Kidney (tissue), 14 donors: ENCODE measurements around the gene AKR7A2. TPM values are rescaled to one million over a fixed set of nuclear protein-coding genes. Genes with fewer than 3 reads are reported as not detected.
A peak's percentile ranks its signal among the peaks of the same experiment; 100 is the strongest.
"Not testable (repeated sequence)": the region's sequence is repeated elsewhere in the genome, so short reads cannot be mapped to it uniquely, and the experiment has no call there.

Experiments used
- DNase-seq, 5 donors: peaks; one replicate each; pipeline ENCODE4 v3.0.0-alpha.2; 2013 to 2020
- FAIRE-seq: peaks from 2 replicates; lab custom pipeline; 2012; peaks lifted over from hg19 to GRCh38; lab: Jason Lieb, UNC
- H3K27ac ChIP-seq, 2 donors: one replicate each; pipeline ENCODE4 v1.7.0; 2013; ENCODE audit warnings: low read depth in 2 of 2, low read length in 2 of 2, inconsistent platforms in 1 of 2
- H3K27me3 ChIP-seq: one replicate; pipeline ENCODE4 v1.7.1; 2013; ENCODE audit warnings: low read length, inconsistent platforms; ENCODE audit not compliant: control insufficient read depth, insufficient read depth
- H3K36me3 ChIP-seq, 3 donors: one replicate each; pipeline versions ENCODE4 v1.7.0 to v1.7.1; 2013; ENCODE audit warnings: low read length in 3 of 3, control low read depth in 1 of 3, inconsistent platforms in 1 of 3; ENCODE audit not compliant: insufficient read depth in 3 of 3, control insufficient read depth in 2 of 3
- H3K4me1 ChIP-seq, 3 donors: one replicate each; pipeline versions ENCODE4 v1.7.0 to v1.7.1; 2013; ENCODE audit warnings: low read length in 3 of 3, inconsistent platforms in 1 of 3, low read depth in 1 of 3; ENCODE audit not compliant: control insufficient read depth in 2 of 3, insufficient read depth in 2 of 3
- H3K4me3 ChIP-seq, 3 donors: one replicate each; pipeline versions ENCODE4 v1.7.0 to v1.8.1; 2013; ENCODE audit warnings: low read length in 3 of 3, control low read depth in 1 of 3, inconsistent platforms in 1 of 3
- H3K9ac ChIP-seq, 3 donors: one replicate each; pipeline versions ENCODE4 v1.7.0 to v1.7.1; 2013; ENCODE audit warnings: low read length in 3 of 3, control low read depth in 1 of 3, inconsistent platforms in 1 of 3
- H3K9me3 ChIP-seq, 3 donors: one replicate each; pipeline versions ENCODE4 v1.7.0 to v1.7.1; 2013; ENCODE audit warnings: low read length in 3 of 3, control low read depth in 1 of 3, inconsistent platforms in 1 of 3; ENCODE audit not compliant: control insufficient read depth in 2 of 3, insufficient read depth in 1 of 3
- CTCF ChIP-seq: IDR thresholded peaks from 3 replicates; pipeline ENCODE4 v1.5.1; 2012; ENCODE audit warnings: mild to moderate bottlenecking, moderate library complexity, borderline replicate concordance; ENCODE audit not compliant: insufficient read depth; ENCODE audit errors: extremely low read depth
- intact Hi-C: fragments of 100-400 bp; cut with DNase I; formaldehyde crosslinking; loops from one replicate; pipeline ENCODE4 v1.11.1; 2022
- polyA plus RNA-seq: library from polyadenylated mRNA; stranded (reverse); fragments of 350-450 nt; fragmentation: Illumina TruSeq; extraction: RNeasy Lipid Tissue Mini Kit (QIAGEN cat#74804); gene quantifications from one replicate; pipeline ENCODE4 v1.2.3, GENCODE V29; 2014; ENCODE audit warnings: low read depth, low replicate concordance; ENCODE audit not compliant: insufficient read depth
- total RNA-seq: library from RNA; stranded (reverse); fragmentation: NEBNext Ultra II Directional; extraction: Animal tissue kit (Norgen Biotek cat#: 25700); gene quantifications from one replicate; pipeline ENCODE4 v1.2.1, GENCODE V29; 2021
- donor health status: control.
- donor health status: control.
- donor health status: control.
- donor health status: control.
- donor health status: control.
- donor health status: DM: yes; HTN: yes; CAD: no.
- donor health status: Normal renal cell carcinoma (clear cell type).

AKR7A2 gene
- total and polyA plus RNA-seq, 2 donors from 2014 or later = 53.1 to 139 TPM

- no peak for TF ChIP-seq CTCF
- Histone ChIP-seq H3K4me1 (peaks cover 0 to 2% (median 0%) of the 10 kb centered on the region in 3 donors), H3K4me3 (no peak overlapping the region), H3K27ac (no peak overlapping the region), H3K9ac (no peak overlapping the region), H3K27me3 (no peaks in the 10 kb centered on the region), H3K9me3 (peaks cover 0 to 10% (median 8%) of the 10 kb centered on the region in 3 donors), H3K36me3 (peaks cover 0 to 4% (median 0%) of the 10 kb centered on the region in 3 donors)
- FAIRE-seq (no peak), DNase-seq (no peak)
- intact Hi-C loops = no loop called here
Measured at GRCh38 chr1:19294638-19295037, 17.3 kb downstream of the AKR7A2 start.

GRCh38 chr1:19289244-19289643, 22.7 kb downstream of the AKR7A2 start:
- Histone ChIP-seq H3K36me3 (no peaks in the 10 kb centered on the region), H3K9ac (peak overlapping the region in 1 of 3 donors; percentile 56), H3K27ac (peak overlapping the region; percentile 67 to 70), H3K4me3 (peak overlapping the region in 2 of 3 donors; percentile 62 to 78), H3K4me1 (peaks cover 0 to 4% (median 3%) of the 10 kb centered on the region in 3 donors), H3K27me3 (no peaks in the 10 kb centered on the region), H3K9me3 (peaks cover 0 to under 1% (median under 1%) of the 10 kb centered on the region in 3 donors)
- TF ChIP-seq CTCF = no peak
- DNase-seq (no peak), FAIRE-seq (no peak)
- intact Hi-C loops = no loop called here

GRCh38 chr1:19288324-19289241, 23.4 kb downstream of the AKR7A2 start, which contains the start of gene AKR7A3:
Gene AKR7A3 (minus strand): TSS chr1:19288770. CDS start chr1:19288709, 61 bp downstream.
- H3K9me3 ChIP-seq, H3K27me3 ChIP-seq, FAIRE-seq, intact Hi-C loops, H3K4me1 ChIP-seq, H3K36me3 ChIP-seq: not testable (repeated sequence)
- peak within 1 kb of the TSS in 2 of 3 donors; percentile 41 to 65 for H3K9ac ChIP-seq
- peak within 1 kb of the TSS; percentile 70 to 81 for H3K27ac ChIP-seq
- peak; percentile 43 to 81 (median 60) for DNase-seq
- H3K4me3 ChIP-seq = peak within 1 kb of the TSS in 2 of 3 donors; percentile 62 to 78
